Medulla oblongata (tissue), 1 donor: ENCODE data around the gene NDUFB10.
"Not testable (repeated sequence)": the region's sequence is repeated elsewhere in the genome, so short reads cannot be mapped to it uniquely, and the experiment has no call there.

ENCODE experiments used
- DNase-seq: peaks from one replicate; pipeline ENCODE4 v3.0.0-alpha.2; 2015; ENCODE audit errors: extremely low spot score

The NDUFB10 gene

DNA sequence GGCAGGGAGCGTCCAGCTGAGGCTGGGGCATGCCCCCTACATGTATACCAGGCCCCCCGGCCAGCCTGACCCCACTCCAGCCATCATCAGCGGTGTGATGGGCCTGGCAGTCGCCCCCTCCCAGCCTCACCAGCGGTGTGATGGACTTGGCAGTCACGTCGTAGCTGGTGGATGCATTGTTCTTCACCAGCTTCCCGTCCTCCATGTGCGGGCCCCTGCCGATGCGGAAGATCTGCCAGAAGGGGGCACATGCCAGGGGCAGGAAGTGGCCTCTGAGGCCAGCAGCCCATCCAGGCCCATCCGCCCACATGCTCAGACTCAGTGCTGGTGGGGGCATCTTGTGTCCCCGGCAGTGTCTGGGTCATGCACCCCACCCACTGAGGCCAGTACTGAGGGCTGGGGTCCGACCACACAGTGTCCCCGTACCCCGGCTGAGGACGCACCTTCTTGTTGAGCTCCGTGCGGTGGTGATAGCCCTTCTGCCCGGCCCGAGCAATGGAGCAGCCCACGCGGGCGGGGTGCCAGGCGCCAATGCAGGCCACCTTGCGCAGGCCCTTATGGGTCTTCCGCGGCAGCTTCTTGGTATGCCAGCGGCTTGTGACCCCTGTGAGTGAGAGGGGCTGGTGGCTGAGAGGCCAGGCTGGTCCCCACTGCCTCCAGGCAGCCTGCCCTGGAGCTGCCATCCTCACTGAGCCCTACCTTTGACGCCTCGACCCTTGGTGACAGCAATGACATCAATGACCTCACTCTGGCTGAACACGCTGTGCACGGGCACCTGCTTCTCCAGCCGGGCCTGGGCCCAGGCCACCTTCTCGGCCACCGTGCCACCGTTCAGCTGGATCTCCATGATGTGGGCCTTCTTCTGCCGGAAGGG lies 12.6 kb upstream of the NDUFB10 start:
- DNase-seq = no peak

- no peak for DNase-seq
Observed at GRCh38 chr16:1947369-1947670, 12.0 kb upstream of the NDUFB10 start.

- no peak for DNase-seq
Observed at GRCh38 chr16:1949507-1949906, 9.8 kb upstream of the NDUFB10 start.

- no peak for DNase-seq
Observed at GRCh38 chr16:1950047-1950446, 9.3 kb upstream of the NDUFB10 start.

- no peak for DNase-seq
Observed at GRCh38 chr16:1950559-1950958, 8.8 kb upstream of the NDUFB10 start.

- DNase-seq = no peak
Observed at GRCh38 chr16:1953734-1954133, 5.6 kb upstream of the NDUFB10 start.

DNA sequence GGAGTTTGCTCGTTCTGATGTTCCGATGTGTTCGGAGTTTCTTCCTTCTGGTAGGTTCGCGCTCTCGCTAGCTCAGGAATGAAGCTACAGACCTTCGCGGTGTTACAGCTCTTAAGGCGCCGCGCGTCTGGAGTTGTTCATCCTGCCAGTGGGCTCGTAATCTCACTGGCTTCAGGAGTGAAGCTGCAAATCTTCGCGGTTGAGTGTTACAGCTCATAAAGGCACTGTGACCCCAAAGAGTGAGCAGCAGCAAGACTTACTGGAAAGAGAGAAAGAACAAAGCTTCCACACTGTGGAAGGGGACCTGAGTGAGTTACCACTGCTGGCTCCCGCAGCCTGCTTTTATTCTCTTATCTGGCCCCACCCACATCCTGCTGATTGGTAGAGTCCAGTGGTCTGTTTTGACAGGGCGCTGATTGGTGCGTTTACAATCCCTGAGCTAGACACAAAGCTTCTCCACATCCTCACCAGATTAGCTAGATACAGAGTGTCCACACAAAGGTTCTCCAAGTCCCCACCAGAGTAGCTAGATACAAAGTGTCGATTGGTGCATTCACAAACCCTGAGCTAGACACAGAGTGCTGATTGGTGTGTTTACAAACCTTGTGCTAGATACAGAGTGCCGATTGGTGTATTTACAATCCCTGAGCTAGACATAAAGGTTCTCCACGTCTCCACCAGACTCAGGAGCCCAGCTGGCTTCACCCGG lies 1.8 kb upstream of the NDUFB10 start:
- not testable (repeated sequence) for DNase-seq

DNA sequence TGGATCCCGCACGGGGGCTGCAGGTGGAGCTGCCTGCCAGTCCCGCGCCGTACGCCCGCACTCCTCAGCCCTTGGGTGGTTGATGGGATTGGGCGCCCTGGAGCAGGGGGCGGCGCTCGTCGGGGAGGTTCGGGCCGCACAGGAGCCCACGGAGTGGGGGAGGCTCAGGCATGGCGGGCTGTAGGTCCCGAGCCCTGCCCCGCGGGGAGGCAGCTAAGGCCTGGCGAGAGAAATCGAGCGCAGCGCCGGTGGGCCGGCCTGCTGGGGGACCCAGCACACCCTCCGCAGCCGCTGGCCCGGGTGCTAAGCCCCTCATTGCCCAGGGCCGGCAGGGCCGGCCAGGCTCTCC lies 1.2 kb upstream of the NDUFB10 start:
- DNase-seq = not testable (repeated sequence)

DNA sequence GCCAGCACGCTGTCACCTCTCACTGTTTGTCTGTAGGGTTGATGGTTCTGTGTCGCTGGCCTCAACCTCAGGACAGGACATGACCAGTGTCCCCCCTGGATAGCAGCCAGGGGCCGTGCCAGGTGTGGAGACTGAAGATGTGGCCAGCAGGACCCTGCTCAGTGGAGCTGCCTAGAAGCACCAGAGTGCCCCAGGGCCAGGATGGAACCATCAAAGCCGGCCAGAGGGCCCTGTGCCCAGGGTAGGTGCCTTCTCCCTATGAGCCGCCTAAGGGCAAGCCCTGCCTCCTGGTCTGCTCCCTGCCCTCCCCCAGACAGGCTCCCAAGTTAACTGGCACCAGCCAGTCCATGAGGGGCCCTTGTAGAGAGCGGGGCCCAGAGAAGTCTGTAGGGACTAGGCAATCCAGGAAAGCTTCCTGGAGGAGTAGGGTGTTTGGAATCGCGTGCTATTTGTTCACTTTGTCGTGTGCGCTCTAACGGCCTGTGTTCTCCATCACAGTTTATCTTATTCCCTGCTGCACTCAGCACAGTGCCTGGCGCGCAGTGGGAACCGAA lies 546 bp upstream of the NDUFB10 start:
- no peak for DNase-seq

DNA sequence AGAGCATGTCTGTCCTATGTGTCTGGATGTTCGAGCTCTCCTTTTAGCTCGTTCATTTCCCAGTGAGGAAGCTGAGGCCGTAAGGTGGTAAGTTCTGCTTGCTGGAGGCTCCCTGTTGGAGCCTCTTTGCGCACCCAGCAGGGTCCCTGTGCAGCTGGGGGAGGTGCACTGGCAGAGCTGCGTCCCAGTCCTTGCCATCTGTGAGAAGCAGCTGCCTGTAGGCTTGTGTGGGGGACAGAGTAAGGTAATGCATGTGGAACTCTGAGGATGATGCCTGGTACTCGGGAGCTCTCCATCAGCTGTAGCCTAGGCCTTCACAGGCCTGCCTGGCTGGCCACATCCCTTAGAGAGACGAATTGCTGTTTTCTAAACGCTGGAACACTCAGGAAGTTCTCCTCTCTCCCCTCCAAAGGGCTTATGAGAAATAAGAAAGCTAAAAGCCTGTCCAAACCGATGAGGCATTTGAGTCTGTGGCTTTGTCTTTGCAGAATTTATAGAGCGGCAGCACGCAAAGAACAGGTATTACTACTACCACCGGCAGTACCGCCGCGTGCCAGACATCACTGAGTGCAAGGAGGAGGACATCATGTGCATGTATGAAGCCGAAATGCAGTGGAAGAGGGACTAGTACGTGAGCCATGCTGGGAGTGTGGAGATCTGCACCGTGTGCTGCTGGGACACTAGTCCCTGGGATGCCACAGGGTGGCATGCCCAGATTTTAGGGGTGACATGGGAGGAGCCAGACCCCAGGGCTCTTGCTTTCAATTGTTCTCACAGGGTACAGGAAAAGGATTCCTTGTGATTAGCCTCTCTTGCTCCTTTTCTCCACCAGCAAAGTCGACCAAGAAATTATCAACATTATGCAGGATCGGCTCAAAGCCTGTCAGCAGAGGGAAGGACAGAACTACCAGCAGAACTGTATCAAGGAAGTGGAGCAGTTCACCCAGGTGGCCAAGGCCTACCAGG lies 1.6 kb downstream of the NDUFB10 start:
- no peak for DNase-seq

GRCh38 chr16:1961651-1962067 lies 2.3 kb downstream of the NDUFB10 start:
- no peak for DNase-seq

- DNase-seq = not testable (repeated sequence)
Observed at GRCh38 chr16:1962161-1963153, 3.1 kb downstream of the NDUFB10 start.

DNA sequence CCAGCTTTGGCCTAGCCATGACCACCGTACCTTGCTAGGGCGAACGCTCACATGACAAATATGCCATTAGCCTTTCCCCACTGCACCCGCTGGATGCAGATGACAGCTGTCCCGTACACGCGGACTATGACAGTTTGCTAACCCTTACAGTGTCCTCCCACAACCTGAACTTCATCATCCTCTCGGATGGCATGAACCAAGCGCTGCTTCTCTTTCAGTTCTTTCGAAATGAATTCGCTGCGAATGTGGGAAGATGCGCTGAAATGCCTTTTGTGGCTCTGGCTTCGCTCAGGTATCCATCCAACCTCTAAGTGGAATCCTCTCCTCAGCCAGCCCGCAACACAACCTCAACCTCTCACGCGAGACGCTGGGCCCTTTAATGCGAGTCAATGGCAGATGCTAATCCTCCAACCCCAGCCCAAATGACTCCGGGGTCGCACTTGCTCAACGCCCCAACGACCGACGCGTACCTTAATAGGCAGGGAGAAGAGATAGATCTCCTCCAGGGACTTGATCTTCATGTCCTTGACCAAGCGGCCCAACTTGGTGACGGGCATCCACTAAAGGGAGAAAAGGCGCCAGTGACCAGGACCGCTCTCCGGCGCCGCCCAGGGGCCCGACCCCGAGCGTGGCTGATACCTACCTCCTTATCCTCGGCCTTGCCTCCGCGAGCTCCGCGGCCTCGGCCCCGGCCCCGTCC lies 4.6 kb downstream of the NDUFB10 start:
- DNase-seq = peak; percentile 12

DNA sequence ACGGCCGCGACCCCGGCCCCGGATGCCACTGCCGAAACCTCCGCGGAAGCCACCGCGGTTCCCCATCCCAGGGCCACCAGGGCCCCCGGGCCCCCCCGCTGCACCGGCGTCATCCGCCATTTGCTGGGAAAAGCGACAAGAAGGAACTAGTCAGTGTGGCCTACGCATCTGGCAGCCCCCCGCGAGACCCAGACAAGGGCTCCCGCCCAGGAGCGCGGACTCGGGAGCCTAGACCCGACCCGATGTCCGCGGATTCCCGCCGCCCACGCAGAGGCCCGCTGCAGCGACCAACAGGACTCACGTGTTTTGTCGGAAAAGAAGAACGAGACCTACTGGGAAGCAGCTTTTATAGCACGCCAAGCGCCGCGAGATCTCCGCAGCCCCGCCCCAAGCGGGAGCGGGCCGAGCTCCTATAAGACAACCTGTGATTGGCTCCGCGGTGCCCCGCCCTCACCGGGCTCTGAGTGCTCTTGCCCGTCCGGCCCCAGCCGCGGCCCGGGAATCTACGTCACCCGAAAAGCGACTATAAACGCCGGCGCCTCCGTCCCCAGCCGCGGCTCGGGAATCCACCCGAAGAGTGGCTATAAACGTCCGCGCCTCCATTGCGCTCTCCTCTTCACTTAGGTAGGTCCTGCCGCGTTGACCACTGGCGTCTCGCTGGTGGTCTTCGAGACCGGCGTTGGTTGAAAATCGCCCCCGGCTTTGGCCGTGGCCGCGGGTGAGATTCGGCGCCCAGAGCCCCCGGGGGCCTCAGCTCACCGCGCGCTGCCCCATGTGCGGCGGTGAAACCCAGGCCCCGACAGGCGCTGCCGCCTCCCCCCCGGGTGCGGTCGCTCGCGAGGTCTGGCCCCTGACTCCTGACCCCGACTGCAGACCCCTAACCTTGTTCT lies 5.4 kb downstream of the NDUFB10 start, which contains the start of gene RPS2:
Gene RPS2 (minus strand): TSS at position 321 of the 890 bp plus-strand sequence. CDS start 201 bp downstream, at position 120.
- DNase-seq = peak; percentile 98

DNA sequence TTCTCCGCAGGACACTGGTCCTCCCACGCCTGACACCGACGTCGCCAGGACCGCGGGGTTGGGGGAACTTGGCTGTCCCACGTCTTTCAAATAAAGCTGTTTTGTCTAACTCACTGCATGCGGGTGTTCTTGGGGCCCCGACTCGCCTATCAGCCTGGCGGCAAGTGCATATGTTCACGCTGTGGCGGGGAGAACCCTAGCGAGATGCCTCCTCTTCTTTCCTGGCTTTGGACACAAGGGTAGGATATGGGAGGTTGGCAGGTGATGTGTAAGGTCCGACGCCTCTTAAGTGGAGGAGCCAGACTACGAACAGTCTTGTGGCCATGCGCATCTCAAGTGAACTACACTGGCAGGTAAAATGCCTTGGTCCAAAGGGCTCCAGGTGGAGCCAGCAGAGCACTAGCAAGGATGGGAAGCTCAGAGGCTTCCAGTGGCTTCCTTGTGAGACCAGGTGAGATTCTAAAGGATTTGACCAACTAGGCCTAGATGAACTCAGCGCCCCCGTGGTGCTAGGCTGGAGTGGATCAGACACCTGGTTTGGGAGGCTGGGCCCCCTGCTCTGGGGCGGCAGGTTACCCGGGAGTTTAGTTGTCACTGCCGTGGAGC lies 6.2 kb downstream of the NDUFB10 start:
- no peak for DNase-seq

GRCh38 chr16:1966460-1966859 lies 7.1 kb downstream of the NDUFB10 start, which contains the start of gene RNF151:
RNF151 (plus strand) TSS chr16:1966856; CDS start chr16:1966882, 26 bp downstream.
- no peak for DNase-seq

GRCh38 chr16:1968146-1968953 lies 9.0 kb downstream of the NDUFB10 start:
- no peak for DNase-seq
